Kidney (tissue), 14 donors: Measurements from ENCODE around the gene TCF3. TPM values are rescaled to one million over a fixed set of nuclear protein-coding genes. Genes with fewer than 3 reads are reported as not detected.

ENCODE experiments used
- DNase-seq, 5 donors: peaks; one replicate each; pipeline ENCODE4 v3.0.0-alpha.2; 2013 to 2020
- FAIRE-seq: peaks from 2 replicates; lab custom pipeline; 2012; peaks lifted over from hg19 to GRCh38; lab: Jason Lieb, UNC
- H3K27ac ChIP-seq, 2 donors: one replicate each; pipeline ENCODE4 v1.7.0; 2013; ENCODE audit warnings: low read depth in 2 of 2, low read length in 2 of 2, inconsistent platforms in 1 of 2
- H3K27me3 ChIP-seq: one replicate; pipeline ENCODE4 v1.7.1; 2013; ENCODE audit warnings: low read length, inconsistent platforms; ENCODE audit not compliant: control insufficient read depth, insufficient read depth
- H3K36me3 ChIP-seq, 3 donors: one replicate each; pipeline versions ENCODE4 v1.7.0 to v1.7.1; 2013; ENCODE audit warnings: low read length in 3 of 3, control low read depth in 1 of 3, inconsistent platforms in 1 of 3; ENCODE audit not compliant: insufficient read depth in 3 of 3, control insufficient read depth in 2 of 3
- H3K4me1 ChIP-seq, 3 donors: one replicate each; pipeline versions ENCODE4 v1.7.0 to v1.7.1; 2013; ENCODE audit warnings: low read length in 3 of 3, inconsistent platforms in 1 of 3, low read depth in 1 of 3; ENCODE audit not compliant: control insufficient read depth in 2 of 3, insufficient read depth in 2 of 3
- H3K4me3 ChIP-seq, 3 donors: one replicate each; pipeline versions ENCODE4 v1.7.0 to v1.8.1; 2013; ENCODE audit warnings: low read length in 3 of 3, control low read depth in 1 of 3, inconsistent platforms in 1 of 3
- H3K9ac ChIP-seq, 3 donors: one replicate each; pipeline versions ENCODE4 v1.7.0 to v1.7.1; 2013; ENCODE audit warnings: low read length in 3 of 3, control low read depth in 1 of 3, inconsistent platforms in 1 of 3
- H3K9me3 ChIP-seq, 3 donors: one replicate each; pipeline versions ENCODE4 v1.7.0 to v1.7.1; 2013; ENCODE audit warnings: low read length in 3 of 3, control low read depth in 1 of 3, inconsistent platforms in 1 of 3; ENCODE audit not compliant: control insufficient read depth in 2 of 3, insufficient read depth in 1 of 3
- CTCF ChIP-seq: IDR thresholded peaks from 3 replicates; pipeline ENCODE4 v1.5.1; 2012; ENCODE audit warnings: mild to moderate bottlenecking, moderate library complexity, borderline replicate concordance; ENCODE audit not compliant: insufficient read depth; ENCODE audit errors: extremely low read depth
- intact Hi-C: fragments of 100-400 bp; cut with DNase I; formaldehyde crosslinking; loops from one replicate; pipeline ENCODE4 v1.11.1; 2022
- polyA plus RNA-seq: library from polyadenylated mRNA; stranded (reverse); fragments of 350-450 nt; fragmentation: Illumina TruSeq; extraction: RNeasy Lipid Tissue Mini Kit (QIAGEN cat#74804); gene quantifications from one replicate; pipeline ENCODE4 v1.2.3, GENCODE V29; 2014; ENCODE audit warnings: low read depth, low replicate concordance; ENCODE audit not compliant: insufficient read depth
- total RNA-seq: library from RNA; stranded (reverse); fragmentation: NEBNext Ultra II Directional; extraction: Animal tissue kit (Norgen Biotek cat#: 25700); gene quantifications from one replicate; pipeline ENCODE4 v1.2.1, GENCODE V29; 2021
- donor health status: control.
- donor health status: control.
- donor health status: control.
- donor health status: control.
- donor health status: control.
- donor health status: DM: yes; HTN: yes; CAD: no.
- donor health status: Normal renal cell carcinoma (clear cell type).

Gene TCF3
- total and polyA plus RNA-seq, 2 donors from 2014 or later, result 20.3 to 50.2 TPM

GRCh38 chr19:1655131-1655981 lies 2.9 kb upstream of the TCF3 start:
- Histone ChIP-seq H3K27ac (no peak overlapping the region), H3K27me3 (no peaks in the 10 kb centered on the region), H3K36me3 (no peaks in the 10 kb centered on the region), H3K4me3 (no peak overlapping the region), H3K4me1 (peaks cover 0 to 3% (median 0%) of the 10 kb centered on the region in 3 donors), H3K9ac (no peak overlapping the region), H3K9me3 (no peaks in the 10 kb centered on the region)
- TF ChIP-seq CTCF, result no peak
- FAIRE-seq (no peak), DNase-seq (peak in 2 of 5 donors; percentile 45 to 76)
- intact Hi-C loops, result no loop called here

- no peak for FAIRE-seq
- Histone ChIP-seq H3K27me3 (no peaks in the 10 kb centered on the region), H3K4me3 (no peak overlapping the region), H3K27ac (no peak overlapping the region), H3K4me1 (peaks cover 0 to 6% (median 0%) of the 10 kb centered on the region in 3 donors), H3K9ac (no peak overlapping the region), H3K36me3 (no peaks in the 10 kb centered on the region), H3K9me3 (no peaks in the 10 kb centered on the region)
- intact Hi-C loops, result no loop called here
- no peak for TF ChIP-seq CTCF
- peak in 2 of 5 donors; percentile 65 to 79 for DNase-seq
These were observed 1.9 kb upstream of the TCF3 start for GRCh38 chr19:1654178-1654792.

- peak overlapping the region in 2 of 3 donors; percentile 37 to 81 for H3K9ac ChIP-seq
- no peaks in the 10 kb centered on the region for H3K36me3 ChIP-seq
- H3K4me1 ChIP-seq, result peaks cover 0 to 11% (median 6%) of the 10 kb centered on the region in 3 donors
- FAIRE-seq, result no peak
- H3K27me3 ChIP-seq, result no peaks in the 10 kb centered on the region
- H3K4me3 ChIP-seq, result peak overlapping the region; percentile 40 to 82 (median 68)
- intact Hi-C loops, result no loop called here
- peak overlapping the region in 1 of 2 donors; percentile 67 for H3K27ac ChIP-seq
- no peak for DNase-seq
- no peaks in the 10 kb centered on the region for H3K9me3 ChIP-seq
- no peak for TF ChIP-seq CTCF
These were observed 849 bp upstream of the TCF3 start for GRCh38 chr19:1653300-1653628.
